Non-pigmented ciliary epithelial cell (primary cell): ENCODE measurements around the gene ERBB4.

Experiments
- DNase-seq: peaks from one replicate; pipeline ENCODE4 v3.0.0-alpha.2; 2010; ENCODE audit warnings: low read depth

The ERBB4 gene

GRCh38 chr2:211903961-211904360 is 634.6 kb downstream of the ERBB4 start:
- DNase-seq, result no peak

DNA sequence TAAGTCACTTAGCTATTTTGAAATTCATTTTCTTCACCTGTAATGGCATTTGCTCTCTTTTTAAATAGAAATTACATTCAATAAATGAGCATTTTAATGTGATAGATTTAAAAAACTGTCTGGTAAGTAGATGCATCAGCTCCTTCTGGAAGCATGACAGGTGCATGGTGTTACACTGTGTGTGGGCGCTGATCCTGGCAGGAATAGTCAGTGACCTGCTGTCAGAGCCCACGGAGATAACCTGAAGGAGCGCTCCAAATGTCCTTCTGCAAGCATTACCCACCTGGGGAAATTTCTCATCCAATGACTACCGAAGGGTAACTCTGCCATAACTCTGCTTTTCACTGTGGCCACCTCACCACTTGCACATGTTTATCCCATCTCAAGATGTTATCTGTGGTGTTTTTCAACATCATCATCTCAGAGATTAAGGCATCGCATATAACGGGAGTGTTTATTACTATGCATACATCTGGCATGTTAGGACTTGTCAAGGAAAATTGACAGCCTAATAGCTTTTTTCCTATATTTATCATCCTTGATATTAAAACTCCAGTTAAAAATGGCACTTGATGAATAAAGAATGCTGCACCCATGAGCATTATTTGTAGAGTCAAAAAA is 637.3 kb downstream of the ERBB4 start:
- no peak for DNase-seq

- no peak for DNase-seq
These were observed 638.1 kb downstream of the ERBB4 start for GRCh38 chr2:211900518-211900917.

- no peak for DNase-seq
These were observed 638.6 kb downstream of the ERBB4 start for GRCh38 chr2:211900000-211900399.

GRCh38 chr2:211898702-211899101 is 639.9 kb downstream of the ERBB4 start:
- DNase-seq, result no peak

- no peak for DNase-seq
These were observed 657.2 kb downstream of the ERBB4 start for GRCh38 chr2:211881449-211881848.

DNA sequence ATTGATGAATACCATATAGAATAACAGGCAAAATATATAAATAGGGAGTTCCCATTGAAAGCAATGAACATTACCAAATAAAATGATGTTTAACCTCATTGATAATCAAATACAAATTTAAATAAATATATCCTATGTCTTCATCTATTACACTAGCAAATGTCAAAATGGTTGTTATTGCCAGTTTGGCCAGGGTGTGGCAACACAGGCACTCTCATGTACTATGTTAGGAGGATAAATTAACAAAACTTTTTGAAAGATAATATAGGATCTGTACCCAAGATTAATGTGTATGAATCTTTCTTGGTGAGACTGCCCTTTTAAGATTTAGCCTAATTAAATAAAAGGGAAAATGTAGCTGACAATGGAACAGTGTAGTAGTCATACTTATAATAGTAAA is 659.3 kb downstream of the ERBB4 start:
- no peak for DNase-seq

DNA sequence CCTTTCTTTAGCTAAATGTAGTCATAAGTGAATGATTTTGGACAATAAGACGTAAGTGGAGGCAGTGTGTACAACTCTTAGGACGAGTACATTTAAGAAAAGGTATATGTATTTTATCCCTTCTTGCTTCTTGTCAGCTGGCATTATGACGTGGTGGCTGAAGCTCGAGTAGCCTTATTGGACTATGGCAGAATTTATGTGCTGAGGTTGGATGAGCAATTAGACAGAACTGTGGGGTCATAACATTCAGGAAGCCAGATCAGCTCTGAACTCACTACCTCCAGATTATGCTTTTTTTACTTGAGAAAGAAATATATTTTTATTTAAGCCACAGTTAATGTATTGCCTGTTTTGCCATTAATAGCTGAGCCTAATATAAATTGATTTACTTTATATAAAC is 661.5 kb downstream of the ERBB4 start:
- DNase-seq, result no peak

- DNase-seq, result no peak
These were observed 663.1 kb downstream of the ERBB4 start for GRCh38 chr2:211875488-211875887.

GRCh38 chr2:211868996-211869533 is 669.5 kb downstream of the ERBB4 start:
- DNase-seq, result no peak

DNA sequence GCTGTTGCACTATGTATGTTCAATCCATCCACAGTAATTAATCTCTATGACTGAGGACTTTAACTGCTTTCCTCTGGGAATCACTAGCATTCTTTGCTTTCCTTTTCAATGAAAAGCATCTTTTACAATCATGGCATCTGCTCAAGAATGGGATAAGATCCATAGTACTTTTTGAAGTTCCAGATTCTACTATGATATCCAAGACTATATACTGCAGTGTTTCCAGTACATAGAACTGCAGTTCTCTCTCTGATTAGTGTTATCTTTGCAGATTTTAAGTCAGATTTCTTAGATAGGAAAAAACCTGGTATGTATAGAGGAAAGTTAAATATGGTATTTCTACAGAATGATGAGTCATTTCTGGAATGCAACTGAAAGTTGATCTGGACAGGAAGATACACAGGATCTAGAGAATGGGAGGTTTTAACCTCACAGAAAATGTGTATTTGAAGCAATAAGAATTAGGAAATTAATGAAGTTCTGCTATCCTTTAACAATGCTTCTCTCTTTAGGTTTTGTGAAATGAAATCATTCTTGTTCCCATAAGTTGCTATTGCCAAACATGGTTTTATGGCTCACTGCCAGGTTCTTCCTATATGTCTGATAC is 670.7 kb downstream of the ERBB4 start:
- no peak for DNase-seq

DNA sequence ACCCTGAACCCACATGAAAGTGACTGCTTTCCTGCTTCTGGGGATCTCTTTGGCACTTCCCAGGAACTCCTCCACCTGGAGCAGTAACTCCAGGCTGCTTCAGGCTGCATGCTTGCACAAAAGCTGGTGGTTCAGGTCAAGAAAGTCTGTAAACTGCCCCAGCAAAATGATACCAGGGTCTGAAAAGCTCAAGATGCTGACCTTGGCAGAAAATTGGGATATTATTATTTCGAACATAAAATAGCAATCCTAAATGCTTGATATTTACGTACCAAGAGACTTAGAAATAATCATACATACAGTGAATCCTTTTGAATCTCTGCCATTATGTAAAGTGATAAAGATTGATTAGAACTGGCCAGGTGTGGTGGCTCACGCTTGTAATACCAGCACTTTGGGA is 674.3 kb downstream of the ERBB4 start:
- DNase-seq, result no peak

DNA sequence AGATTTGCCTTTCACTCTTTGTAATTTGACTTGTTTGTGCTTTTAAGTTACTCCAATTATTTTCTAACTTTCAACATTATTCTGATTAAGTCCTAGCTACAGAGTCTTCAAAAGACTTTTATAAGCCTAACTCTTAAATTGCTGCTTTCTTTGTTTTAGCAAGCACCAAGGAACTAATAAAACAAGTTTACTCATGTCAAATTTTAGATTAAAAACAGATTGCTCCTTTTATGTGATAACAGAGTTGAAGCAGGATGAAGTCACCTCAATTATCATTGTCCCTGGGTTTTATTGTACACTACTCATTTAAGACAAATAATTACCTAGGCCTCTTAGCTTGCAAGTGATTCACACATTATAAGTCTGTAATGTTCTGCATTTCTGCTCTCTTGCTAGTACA is 678.4 kb downstream of the ERBB4 start:
- DNase-seq, result no peak

- DNase-seq, result no peak
These were observed 683.8 kb downstream of the ERBB4 start for GRCh38 chr2:211854832-211855231.

- DNase-seq, result no peak
These were observed 691.9 kb downstream of the ERBB4 start for GRCh38 chr2:211846714-211847113.

DNA sequence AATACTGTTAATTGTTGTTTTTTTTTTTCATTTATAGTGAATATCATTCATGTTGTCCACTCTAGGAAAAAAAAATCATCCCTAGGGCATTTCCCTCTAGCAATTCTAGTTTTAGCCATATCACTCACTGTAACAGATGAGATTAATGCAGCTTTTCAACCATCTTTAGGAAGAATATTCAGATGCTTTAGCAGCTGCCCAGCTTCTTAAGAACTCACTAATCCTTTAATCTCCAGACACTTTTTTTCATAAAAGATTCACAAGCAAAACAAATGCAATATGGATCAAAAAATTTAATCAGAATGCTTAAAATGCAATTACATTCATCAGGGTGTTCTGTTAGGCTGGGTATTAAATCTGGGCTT is 692.6 kb downstream of the ERBB4 start:
- DNase-seq, result no peak

DNA sequence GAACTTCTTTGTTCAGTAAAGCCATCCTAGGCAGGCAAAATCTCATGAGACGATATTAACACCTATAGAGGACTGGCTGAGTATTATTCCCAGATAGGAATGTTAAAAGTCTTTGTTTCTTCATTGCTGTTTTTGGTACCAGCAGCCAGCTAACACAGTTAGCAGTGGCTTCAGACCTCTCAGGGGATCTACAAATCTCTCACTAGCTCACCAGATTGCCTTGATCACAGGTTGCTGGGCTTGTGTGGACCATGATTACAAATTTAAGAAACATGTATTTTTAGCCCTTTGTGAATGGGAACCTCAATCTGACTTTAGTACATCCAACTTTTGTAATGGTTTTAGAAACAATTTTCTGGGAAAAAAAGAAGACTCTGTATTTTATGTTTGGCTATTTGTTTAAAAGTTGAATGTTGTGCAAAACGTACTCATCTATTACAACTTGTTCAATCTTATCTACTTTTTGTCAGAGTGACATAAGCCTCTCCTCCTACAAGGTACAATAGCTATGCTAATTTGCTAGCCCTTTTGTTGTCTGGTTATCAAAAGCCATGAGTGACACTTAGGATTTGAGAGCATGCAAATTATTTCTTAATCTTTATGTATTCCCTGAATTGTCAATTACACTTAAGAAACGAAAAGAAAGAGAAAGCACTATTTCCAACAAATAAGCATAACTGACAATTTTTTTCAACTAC is 693.1 kb downstream of the ERBB4 start:
- no peak for DNase-seq

- DNase-seq, result no peak
These were observed 700.9 kb downstream of the ERBB4 start for GRCh38 chr2:211837706-211838105.

DNA sequence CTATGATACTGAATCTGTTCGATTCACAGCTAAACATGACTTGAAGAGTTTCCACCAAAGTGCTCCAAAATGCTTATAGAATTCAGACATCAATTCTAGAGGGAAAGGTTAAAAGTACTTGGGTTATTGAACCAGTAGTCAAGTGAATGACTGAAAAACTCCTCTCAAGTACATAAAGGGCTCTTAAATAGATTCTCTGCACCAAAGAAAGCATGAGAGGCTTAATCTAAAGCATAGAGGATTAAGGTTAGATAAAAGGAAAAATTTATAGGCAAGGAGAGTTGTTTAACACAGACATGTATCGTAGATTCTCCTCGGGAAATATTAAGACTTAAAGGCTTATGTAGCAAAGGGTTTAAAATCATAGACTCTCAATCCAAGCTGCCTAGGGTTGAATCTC is 701.4 kb downstream of the ERBB4 start:
- no peak for DNase-seq

- DNase-seq, result no peak
These were observed 702.2 kb downstream of the ERBB4 start for GRCh38 chr2:211836409-211836808.

- DNase-seq, result no peak
These were observed 702.9 kb downstream of the ERBB4 start for GRCh38 chr2:211835695-211836094.

DNA sequence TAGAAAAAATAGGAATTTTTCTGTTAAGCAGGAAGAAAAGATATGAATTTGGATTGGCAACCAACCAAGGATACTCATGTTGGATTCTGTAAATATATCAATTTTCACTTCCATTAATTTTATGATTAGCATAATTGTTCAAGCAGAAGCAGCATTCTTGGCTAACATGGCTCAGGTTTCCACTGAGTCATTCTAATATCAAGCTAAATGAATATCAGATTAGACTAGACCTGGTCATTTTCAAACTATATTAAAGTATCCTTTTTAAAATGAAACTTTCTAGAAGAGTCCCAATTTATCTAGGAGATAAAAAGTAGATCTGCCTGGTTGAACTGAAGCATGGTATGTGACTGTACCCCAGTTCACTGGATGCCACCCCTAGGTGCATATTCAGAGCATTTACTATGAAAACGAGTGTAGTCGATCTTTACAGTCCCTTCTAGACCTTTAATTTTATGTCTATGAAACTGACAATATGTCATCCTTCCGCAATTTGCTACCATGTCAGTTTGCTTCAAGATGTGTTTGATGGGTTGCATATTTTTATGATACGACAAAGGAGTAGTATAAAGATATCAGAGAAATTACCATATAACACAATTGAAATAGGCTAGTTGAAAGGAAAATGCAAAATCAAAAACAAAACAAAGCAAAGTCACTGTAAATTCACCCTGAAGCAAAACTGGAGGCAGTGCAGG is 704.9 kb downstream of the ERBB4 start:
- no peak for DNase-seq

- DNase-seq, result no peak
These were observed 708.9 kb downstream of the ERBB4 start for GRCh38 chr2:211829725-211830124.
